ENCODE results near the gene REC8. TPM values are rescaled to one million over a fixed set of nuclear protein-coding genes. Genes with fewer than 3 reads are reported as not detected.

Gene REC8
- total and polyA plus RNA-seq, 4 donors = 2.3 to 4.7 (median 3.8) TPM

DNA sequence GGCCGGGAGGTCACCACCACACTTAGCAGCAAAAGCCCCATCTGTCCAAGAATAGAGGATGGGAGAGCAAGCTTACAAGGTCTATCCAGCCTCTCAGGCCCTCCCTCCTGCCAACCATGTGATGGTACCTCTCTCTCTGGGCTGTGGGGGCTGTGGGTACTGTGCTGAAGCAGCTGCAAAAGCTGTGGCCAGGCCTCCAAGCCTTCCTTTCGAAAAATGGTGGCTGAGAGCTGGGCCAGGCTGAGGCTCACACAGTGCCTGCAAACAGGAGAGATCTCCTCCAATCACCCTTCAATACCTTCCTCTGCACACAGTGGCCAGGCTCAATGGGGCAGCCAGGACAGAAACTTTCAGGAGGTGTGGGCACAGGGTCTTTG is 15.6 kb downstream of the REC8 start (continued):
- TF ChIP-seq, protein P1, sequence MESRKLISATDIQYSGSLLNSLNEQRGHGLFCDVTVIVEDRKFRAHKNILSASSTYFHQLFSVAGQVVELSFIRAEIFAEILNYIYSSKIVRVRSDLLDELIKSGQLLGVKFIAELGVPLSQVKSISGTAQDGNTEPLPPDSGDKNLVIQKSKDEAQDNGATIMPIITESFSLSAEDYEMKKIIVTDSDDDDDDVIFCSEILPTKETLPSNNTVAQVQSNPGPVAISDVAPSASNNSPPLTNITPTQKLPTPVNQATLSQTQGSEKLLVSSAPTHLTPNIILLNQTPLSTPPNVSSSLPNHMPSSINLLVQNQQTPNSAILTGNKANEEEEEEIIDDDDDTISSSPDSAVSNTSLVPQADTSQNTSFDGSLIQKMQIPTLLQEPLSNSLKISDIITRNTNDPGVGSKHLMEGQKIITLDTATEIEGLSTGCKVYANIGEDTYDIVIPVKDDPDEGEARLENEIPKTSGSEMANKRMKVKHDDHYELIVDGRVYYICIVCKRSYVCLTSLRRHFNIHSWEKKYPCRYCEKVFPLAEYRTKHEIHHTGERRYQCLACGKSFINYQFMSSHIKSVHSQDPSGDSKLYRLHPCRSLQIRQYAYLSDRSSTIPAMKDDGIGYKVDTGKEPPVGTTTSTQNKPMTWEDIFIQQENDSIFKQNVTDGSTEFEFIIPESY (IDR thresholded peaks at IDR 0.05) = no peak
- TF ChIP-seq HNF4G (IDR thresholded peaks at IDR 0.05) (no peak), RXRA (IDR thresholded peaks at IDR 0.05) (no peak)

GRCh38 chr14:24188251-24189058 is 16.6 kb downstream of the REC8 start, which contains the start of gene IPO4:
TSS of gene IPO4 (minus strand) at chr14:24188816. CDS start at chr14:24188787, 29 bp downstream.
- H3K36me3 ChIP-seq (ENCODE audit: control insufficient read depth in 4 of 4, insufficient read depth in 3 of 4, low read depth in 1 of 4, low read length in 3 of 4) = peaks cover 11 to 48% (median 22%) of the 10 kb centered on the region in 4 donors
- no peaks in the 10 kb centered on the region for H3K9me3 ChIP-seq (ENCODE audit: control insufficient read depth in 4 of 4, low read length in 3 of 4)
- peak; percentile 87 for DNase-seq (ENCODE audit: low spot score)
- no peaks in the 10 kb centered on the region for H3K27me3 ChIP-seq (ENCODE audit: control insufficient read depth in 4 of 4, insufficient read depth in 4 of 4, low read length in 3 of 4)
- peak within 1 kb of the TSS; percentile 72 to 84 for H3K27ac ChIP-seq (ENCODE audit: low read depth in 1 of 2, low read length in 2 of 2)
- WGBS = under 1% methylated on average over 65 of the region's 65 CpGs
- H3K4me1 ChIP-seq (ENCODE audit: control insufficient read depth in 4 of 4, insufficient read depth in 4 of 4, low read length in 3 of 4) = peaks cover 5 to 19% (median 10%) of the 10 kb centered on the region in 4 donors
- peak within 1 kb of the TSS; percentile 73 to 85 (median 77) for H3K4me3 ChIP-seq (ENCODE audit: low read depth in 1 of 3, low read length in 3 of 3)
- TF ChIP-seq SP1 (IDR thresholded peaks at IDR 0.05) (peak; percentile 68), MAX (IDR thresholded peaks at IDR 0.05) (peak; percentile 100), RAD21 (IDR thresholded peaks at IDR 0.05) (peak; percentile 46 to 57), JUND (IDR thresholded peaks at IDR 0.05) (no peak), HNF4A (conservative IDR thresholded peaks at IDR 0.05) (peak; percentile 29 to 36), TAF1 (conservative IDR thresholded peaks at IDR 0.05) (no peak), RXRA (IDR thresholded peaks at IDR 0.05) (peak; percentile 52 to 70), NR2F2 (IDR thresholded peaks at IDR 0.05) (peak; percentile 77), GABPA (IDR thresholded peaks at IDR 0.05 in 1 of 2, conservative IDR thresholded peaks at IDR 0.05 in 1 of 2) (peak; percentile 99), YY1 (IDR thresholded peaks at IDR 0.05) (peak; percentile 75), ATF3 (IDR thresholded peaks at IDR 0.05) (no peak), FOXA2 (IDR thresholded peaks at IDR 0.05) (no peak), FOXA1 (IDR thresholded peaks at IDR 0.05) (peak; percentile 24), EGR1 (IDR thresholded peaks at IDR 0.05; ENCODE audit: low read depth in 2 of 2) (no peak), HNF4G (IDR thresholded peaks at IDR 0.05) (no peak)
- TF ChIP-seq, protein P1 (IDR thresholded peaks at IDR 0.05) = no peak
- TF ChIP-seq, protein P2, sequence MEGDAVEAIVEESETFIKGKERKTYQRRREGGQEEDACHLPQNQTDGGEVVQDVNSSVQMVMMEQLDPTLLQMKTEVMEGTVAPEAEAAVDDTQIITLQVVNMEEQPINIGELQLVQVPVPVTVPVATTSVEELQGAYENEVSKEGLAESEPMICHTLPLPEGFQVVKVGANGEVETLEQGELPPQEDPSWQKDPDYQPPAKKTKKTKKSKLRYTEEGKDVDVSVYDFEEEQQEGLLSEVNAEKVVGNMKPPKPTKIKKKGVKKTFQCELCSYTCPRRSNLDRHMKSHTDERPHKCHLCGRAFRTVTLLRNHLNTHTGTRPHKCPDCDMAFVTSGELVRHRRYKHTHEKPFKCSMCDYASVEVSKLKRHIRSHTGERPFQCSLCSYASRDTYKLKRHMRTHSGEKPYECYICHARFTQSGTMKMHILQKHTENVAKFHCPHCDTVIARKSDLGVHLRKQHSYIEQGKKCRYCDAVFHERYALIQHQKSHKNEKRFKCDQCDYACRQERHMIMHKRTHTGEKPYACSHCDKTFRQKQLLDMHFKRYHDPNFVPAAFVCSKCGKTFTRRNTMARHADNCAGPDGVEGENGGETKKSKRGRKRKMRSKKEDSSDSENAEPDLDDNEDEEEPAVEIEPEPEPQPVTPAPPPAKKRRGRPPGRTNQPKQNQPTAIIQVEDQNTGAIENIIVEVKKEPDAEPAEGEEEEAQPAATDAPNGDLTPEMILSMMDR (IDR thresholded peaks at IDR 0.05; ENCODE audit: low read depth, low read length, missing input control) = no peak
- TF ChIP-seq, protein P3, sequence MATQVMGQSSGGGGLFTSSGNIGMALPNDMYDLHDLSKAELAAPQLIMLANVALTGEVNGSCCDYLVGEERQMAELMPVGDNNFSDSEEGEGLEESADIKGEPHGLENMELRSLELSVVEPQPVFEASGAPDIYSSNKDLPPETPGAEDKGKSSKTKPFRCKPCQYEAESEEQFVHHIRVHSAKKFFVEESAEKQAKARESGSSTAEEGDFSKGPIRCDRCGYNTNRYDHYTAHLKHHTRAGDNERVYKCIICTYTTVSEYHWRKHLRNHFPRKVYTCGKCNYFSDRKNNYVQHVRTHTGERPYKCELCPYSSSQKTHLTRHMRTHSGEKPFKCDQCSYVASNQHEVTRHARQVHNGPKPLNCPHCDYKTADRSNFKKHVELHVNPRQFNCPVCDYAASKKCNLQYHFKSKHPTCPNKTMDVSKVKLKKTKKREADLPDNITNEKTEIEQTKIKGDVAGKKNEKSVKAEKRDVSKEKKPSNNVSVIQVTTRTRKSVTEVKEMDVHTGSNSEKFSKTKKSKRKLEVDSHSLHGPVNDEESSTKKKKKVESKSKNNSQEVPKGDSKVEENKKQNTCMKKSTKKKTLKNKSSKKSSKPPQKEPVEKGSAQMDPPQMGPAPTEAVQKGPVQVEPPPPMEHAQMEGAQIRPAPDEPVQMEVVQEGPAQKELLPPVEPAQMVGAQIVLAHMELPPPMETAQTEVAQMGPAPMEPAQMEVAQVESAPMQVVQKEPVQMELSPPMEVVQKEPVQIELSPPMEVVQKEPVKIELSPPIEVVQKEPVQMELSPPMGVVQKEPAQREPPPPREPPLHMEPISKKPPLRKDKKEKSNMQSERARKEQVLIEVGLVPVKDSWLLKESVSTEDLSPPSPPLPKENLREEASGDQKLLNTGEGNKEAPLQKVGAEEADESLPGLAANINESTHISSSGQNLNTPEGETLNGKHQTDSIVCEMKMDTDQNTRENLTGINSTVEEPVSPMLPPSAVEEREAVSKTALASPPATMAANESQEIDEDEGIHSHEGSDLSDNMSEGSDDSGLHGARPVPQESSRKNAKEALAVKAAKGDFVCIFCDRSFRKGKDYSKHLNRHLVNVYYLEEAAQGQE (IDR thresholded peaks at IDR 0.05) = peak; percentile 58
- peak within 1 kb of the TSS in 1 of 2 donors; percentile 50 for H3K9ac ChIP-seq (ENCODE audit: low read depth in 1 of 2, low read length in 2 of 2)
